HepG2 (cell line): Measurements from ENCODE around the gene DNLZ. TPM values are rescaled to one million over a fixed set of nuclear protein-coding genes. Genes with fewer than 3 reads are reported as not detected.
A peak's percentile ranks its signal among the peaks of the same experiment; 100 is the strongest.

Source experiments
- ATAC-seq: fragments of 200-7000 bp; cut with Tn5 transposase; 3 replicates; pipeline ENCODE4 v1.9.1; 2020; ENCODE audit warnings: mild to moderate bottlenecking, moderate library complexity
- BruUV-seq: library from RNA; stranded (reverse); fragments of 400-500 nt; replicated peaks from 2 replicates; lab custom pipeline; 2021; lab: Mats Ljungman, UMichigan
- CTCF ChIA-PET: fragments of 300-600 bp; formaldehyde crosslinking; extraction: SDS; loops from one replicate; lab custom pipeline; 2021; ENCODE audit warnings: low total read pairs, inconsistent platforms, low intra/inter-chr PET ratio; lab: Yijun Ruan, JAX
- POLR2A ChIA-PET: fragments of 350-600 bp; sonication (Branson Sonifier 250); formaldehyde crosslinking; loops from one replicate; lab custom pipeline; 2020; ENCODE audit warnings: antibody characterized with exemption, inconsistent platforms; lab: Yijun Ruan, JAX
- DNase-seq: peaks from one replicate; pipeline ENCODE4 v3.0.0-alpha.2; 2015; ENCODE audit warnings: low spot score
- FAIRE-seq: peaks from 3 replicates; lab custom pipeline; 2011; peaks lifted over from hg19 to GRCh38; lab: Jason Lieb, UNC
- H2AFZ ChIP-seq: one replicate; pipeline ENCODE4 v1.6.1; 2011; ENCODE audit warnings: low read length, inconsistent platforms
- H3K27ac ChIP-seq: fragments of 300-600 bp; 3 replicates; pipeline ENCODE4 v1.8.0; 2011; ENCODE audit warnings: mixed run types, mild to moderate bottlenecking, mixed read lengths, low read length, inconsistent platforms; ENCODE audit not compliant: insufficient read depth; ENCODE audit errors: extremely low read length
- H3K27me3 ChIP-seq, 2 experiments: fragments of 200-600 bp in 1 of 2; 2 replicates in 1 of 2; 3 replicates in 1 of 2; pipeline versions ENCODE4 v1.6.0 to v1.8.0; 2011; ENCODE audit warnings: low read length in 2 of 2, mild to moderate bottlenecking in 2 of 2, moderate library complexity in 2 of 2, inconsistent platforms in 1 of 2; ENCODE audit not compliant: insufficient read depth in 2 of 2, control insufficient read depth in 1 of 2
- H3K36me3 ChIP-seq, 2 experiments: fragments of 200-600 bp in 1 of 2; replicated peaks in 1 of 2; 2 replicates in 1 of 2; 3 replicates in 1 of 2; pipeline versions ENCODE4 v1.5.1 to v1.8.0; 2011; ENCODE audit warnings: low read length in 2 of 2, inconsistent platforms in 1 of 2; ENCODE audit not compliant: insufficient read depth in 2 of 2, control insufficient read depth in 1 of 2
- H3K4me1 ChIP-seq: 2 replicates; pipeline ENCODE4 v1.5.1; 2012; ENCODE audit warnings: low read length, inconsistent platforms; ENCODE audit not compliant: insufficient read depth
- H3K4me2 ChIP-seq: 2 replicates; pipeline ENCODE4 v1.6.0; 2011; ENCODE audit warnings: low read depth, low read length, inconsistent platforms
- H3K4me3 ChIP-seq, 3 experiments: fragments of 200-600 bp in 1 of 3; sonication (generic), shearing (Covaris generic) in 1 of 3; replicated peaks in 1 of 3; 2 replicates each; pipeline ENCODE4 v1.5.1; 2011 to 2016; ENCODE audit warnings: low read length in 3 of 3, inconsistent platforms in 2 of 3, low read depth in 2 of 3, mild to moderate bottlenecking in 2 of 3, control low read depth in 1 of 3, mixed read lengths in 1 of 3; ENCODE audit not compliant: insufficient read depth in 1 of 3
- H3K79me2 ChIP-seq: one replicate; pipeline ENCODE4 v1.6.1; 2011; ENCODE audit warnings: low read length, inconsistent platforms; ENCODE audit not compliant: insufficient read depth
- H3K9ac ChIP-seq: 2 replicates; pipeline ENCODE4 v1.6.0; 2011; ENCODE audit warnings: mild to moderate bottlenecking, low read depth, low read length, inconsistent platforms; ENCODE audit not compliant: insufficient read depth
- H3K9me3 ChIP-seq: 2 replicates; pipeline ENCODE4 v1.5.1; 2012; ENCODE audit warnings: mild to moderate bottlenecking, low read length
- H4K20me1 ChIP-seq: 2 replicates; pipeline ENCODE4 v1.6.0; 2011; ENCODE audit warnings: inconsistent platforms, mild to moderate bottlenecking, low read length, moderate library complexity; ENCODE audit not compliant: insufficient read depth
- ARNT ChIP-seq: fragments of 450-650 bp; IDR thresholded peaks from 2 replicates; pipeline ENCODE4 v1.6.1; 2017
- GABPB1 ChIP-seq: IDR thresholded peaks from 2 replicates; pipeline ENCODE4 v1.6.1; 2016; ENCODE audit warnings: mild to moderate bottlenecking, missing genetic modification reagents, moderate library complexity, missing compliant biosample characterization
- HNRNPLL ChIP-seq: fragments of 200-400 bp; formaldehyde crosslinking; IDR thresholded peaks from 2 replicates; pipeline ENCODE4 v1.6.1; 2017; ENCODE audit warnings: mild to moderate bottlenecking, low read depth, low read length; ENCODE audit not compliant: poor library complexity, severe bottlenecking
- SOX6 ChIP-seq, 2 experiments: fragments of 450-650 bp in 1 of 2; sonication (generic) in 1 of 2; formaldehyde crosslinking in 1 of 2; IDR thresholded peaks; 2 replicates each; pipeline versions ENCODE4 v1.4.0 to v1.6.1; 2017 to 2020; ENCODE audit warnings: antibody characterized with exemption in 1 of 2, mild to moderate bottlenecking in 1 of 2, missing genetic modification reagents in 1 of 2
- TRIM22 ChIP-seq: fragments of 450-650 bp; IDR thresholded peaks from 2 replicates; pipeline ENCODE4 v1.6.1; 2017
- ZBTB33 ChIP-seq: sonication (generic); formaldehyde crosslinking; IDR thresholded peaks from 2 replicates; pipeline ENCODE4 v1.4.0; 2020; ENCODE audit warnings: missing genetic modification reagents
- ZBTB8A ChIP-seq: sonication (generic); formaldehyde crosslinking; IDR thresholded peaks from 2 replicates; pipeline ENCODE4 v1.4.0; 2020; ENCODE audit warnings: mild to moderate bottlenecking, low read depth, missing genetic modification reagents, borderline replicate concordance
- ZNF264 ChIP-seq: sonication (generic); formaldehyde crosslinking; IDR thresholded peaks from 2 replicates; pipeline ENCODE4 v1.4.0; 2020; ENCODE audit warnings: missing genetic modification reagents
- ZNF644 ChIP-seq: IDR thresholded peaks from 2 replicates; pipeline ENCODE4 v1.6.1; 2016; ENCODE audit warnings: low read depth
- WGBS: methylation state at CpG from one replicate; pipeline ENCODE4 v1.1.6; 2017; ENCODE audit warnings: low lambda C conversion rate; 5-methylcytosine and 5-hydroxymethylcytosine counted together
- in situ Hi-C: cut with HindIII; loops from 2 replicates; pipeline ENCODE4 v1.10.0; 2017; ENCODE audit warnings: low pct_unique_long_range_greater_than_20kb; ENCODE audit not compliant: extremely low pct_ligation_motif_present
- intact Hi-C: fragments of 100-400 bp; cut with micrococcal nuclease; formaldehyde crosslinking; loops from one replicate; pipeline ENCODE4 v1.10.0; 2022; ENCODE audit not compliant: unreplicated experiment
- polyA plus RNA-seq, 8 experiments: library from polyadenylated mRNA; depleted of rRNA in 3 of 8; stranded (reverse) in 7 of 8; unstranded in 1 of 8; fragments of >200 nt; fragmentation: Illumina TruSeq in 4 of 8; extraction: Trizol in 4 of 8; gene quantifications; 2 replicates each; pipeline versions ENCODE4 v1.2.1 to v1.2.3, GENCODE V29; 2011 to 2016; ENCODE audit warnings: low read depth in 4 of 8, missing spikeins in 1 of 8, mixed read lengths in 1 of 8; ENCODE audit not compliant: insufficient read depth in 1 of 8
- total RNA-seq, 5 experiments: library from RNA; depleted of rRNA; stranded (reverse); fragments of >200 nt; fragmentation: Illumina TruSeq; extraction: Trizol; gene quantifications; 2 replicates each; pipeline ENCODE4 v1.2.3, GENCODE V29; 2016; ENCODE audit warnings: low read depth in 1 of 5

DNLZ gene
- total and polyA plus RNA-seq, 2 of the 13 experiments (the other 11 are each of a cell fraction or from before 2014, with no cell fraction given) = 3.4 to 8.0 TPM

GRCh38 chr9:136342181-136343120 lies 21.1 kb downstream of the DNLZ start (continued):
- TF ChIP-seq ZBTB33 (CRISPR knock-in tag) = peak; percentile 85
- no peak for TF ChIP-seq ZNF264 (CRISPR knock-in tag)
- peak; percentile 43; the same call in 1 of the 2 replicates for TF ChIP-seq GABPB1
- TF ChIP-seq SOX6 (IDR thresholded peaks at IDR 0.05) = no peak
- no peak for TF ChIP-seq SOX6 (CRISPR knock-in tag; IDR thresholded peaks at IDR 0.05)
- no peak for TF ChIP-seq ZNF644 (CRISPR knock-in tag)
- no peak for TF ChIP-seq ZBTB8A
- peak; percentile 17 for TF ChIP-seq HNRNPLL
- no peak for TF ChIP-seq TRIM22

DNA sequence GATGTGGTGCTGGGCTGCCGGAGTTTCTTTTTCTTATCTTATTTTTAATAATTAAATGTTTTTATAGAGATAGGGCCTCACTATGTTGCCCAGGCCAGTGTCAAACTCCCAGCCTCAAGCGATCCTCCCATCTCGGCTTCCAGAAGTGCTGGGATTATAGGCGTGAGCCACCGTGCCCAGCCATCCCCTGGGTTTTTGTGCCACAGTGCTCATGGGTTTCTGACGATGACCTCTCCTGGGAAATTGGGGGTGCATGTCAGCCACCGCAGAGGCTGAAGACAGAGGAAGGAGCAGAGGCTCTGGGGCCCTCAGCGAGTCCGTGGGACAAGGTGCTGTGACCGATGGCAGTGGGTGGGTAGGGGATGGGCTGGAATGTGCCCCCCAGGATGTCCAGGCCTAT lies 21.8 kb downstream of the DNLZ start:
- Histone ChIP-seq H3K4me1 (peaks cover 62% of the 10 kb centered on the region), H3K9me3 (no peaks in the 10 kb centered on the region), H3K36me3 (no peaks in the 10 kb centered on the region), H3K79me2 (no peaks in the 10 kb centered on the region), H3K27ac (no peak overlapping the region), H4K20me1 (no peaks in the 10 kb centered on the region), H2AFZ (no peak overlapping the region), H3K4me2 (no peak overlapping the region), H3K9ac (no peak overlapping the region), H3K4me3 (no peak overlapping the region), H3K27me3 (peaks cover 0 to 9% of the 10 kb centered on the region in 2 experiments; a peak in 2 of 5 replicates)
- intact Hi-C loops = no loop called here
- in situ Hi-C loops = loop anchor here (25.0 kb wide), 1 partner anchor 296 kb away; no protein-coding TSS in a partner anchor
- BruUV-seq = no TSS peak
- DNase-seq = no peak
- POLR2A ChIA-PET = no interaction called here
- FAIRE-seq = no peak
- TF ChIP-seq ARNT = no peak
- CTCF ChIA-PET = no interaction called here
- no peak for ATAC-seq
- WGBS = 86% methylated on average over 10 of the region's 10 CpGs
